ENCODE measurements around the gene PGPEP1.
A peak's percentile ranks its signal among the peaks of the same experiment; 100 is the strongest.

PGPEP1 gene

DNA sequence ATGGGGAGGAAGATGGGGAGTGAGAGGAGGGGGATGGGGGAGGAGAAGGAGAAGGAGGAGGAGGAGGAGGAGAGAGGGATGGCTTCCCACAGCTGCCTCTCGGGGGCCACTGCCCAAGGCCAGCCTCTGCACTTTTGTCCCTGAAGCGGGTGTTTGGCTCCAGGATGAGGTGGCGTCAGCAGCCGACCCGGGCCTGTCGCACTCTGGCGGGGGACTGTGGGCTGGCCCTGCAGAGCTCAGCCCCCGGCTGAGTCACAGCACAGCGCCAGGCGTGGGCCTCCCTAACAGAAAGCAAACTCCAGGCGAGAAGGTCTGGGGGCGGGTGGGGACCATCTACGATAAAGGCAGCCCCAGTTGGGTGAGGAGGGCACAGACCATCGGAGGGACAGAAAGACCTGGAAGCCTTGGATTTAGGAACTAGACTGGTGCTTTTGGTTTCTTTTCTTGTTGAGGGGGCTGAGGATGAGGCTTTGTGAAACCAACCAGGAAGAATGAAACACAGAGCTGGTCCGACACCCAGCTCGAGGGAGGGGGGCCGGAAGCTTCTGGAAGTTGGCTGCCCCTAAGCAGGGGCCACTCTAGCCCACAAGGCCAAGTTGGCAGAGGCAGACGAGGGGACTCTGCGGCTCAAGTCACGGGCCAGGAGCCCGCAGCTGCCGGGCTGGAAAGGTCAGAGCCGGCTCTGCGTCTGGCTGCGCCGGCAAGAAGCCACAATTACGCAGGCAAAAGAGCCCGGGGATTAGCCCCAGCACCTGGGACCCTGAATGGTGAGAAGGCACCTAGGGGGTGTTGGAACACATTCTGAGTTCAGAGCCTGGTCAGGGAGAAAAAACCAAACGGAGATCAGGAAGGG, 35.7 kb upstream of the PGPEP1 start:
- peak overlapping the region; percentile 79 for H3K27ac ChIP-seq (ENCODE audit: low read depth, low read length, poor library complexity, severe bottlenecking)
- no peaks in the 10 kb centered on the region for H3K79me2 ChIP-seq (ENCODE audit: insufficient read depth, low read length)
- no peaks in the 10 kb centered on the region for H3K9me3 ChIP-seq (ENCODE audit: low read length)
- TF ChIP-seq EZH2 (IDR thresholded peaks at IDR 0.05; ENCODE audit: borderline replicate concordance, low read length): no peak
- TF ChIP-seq, protein P1, sequence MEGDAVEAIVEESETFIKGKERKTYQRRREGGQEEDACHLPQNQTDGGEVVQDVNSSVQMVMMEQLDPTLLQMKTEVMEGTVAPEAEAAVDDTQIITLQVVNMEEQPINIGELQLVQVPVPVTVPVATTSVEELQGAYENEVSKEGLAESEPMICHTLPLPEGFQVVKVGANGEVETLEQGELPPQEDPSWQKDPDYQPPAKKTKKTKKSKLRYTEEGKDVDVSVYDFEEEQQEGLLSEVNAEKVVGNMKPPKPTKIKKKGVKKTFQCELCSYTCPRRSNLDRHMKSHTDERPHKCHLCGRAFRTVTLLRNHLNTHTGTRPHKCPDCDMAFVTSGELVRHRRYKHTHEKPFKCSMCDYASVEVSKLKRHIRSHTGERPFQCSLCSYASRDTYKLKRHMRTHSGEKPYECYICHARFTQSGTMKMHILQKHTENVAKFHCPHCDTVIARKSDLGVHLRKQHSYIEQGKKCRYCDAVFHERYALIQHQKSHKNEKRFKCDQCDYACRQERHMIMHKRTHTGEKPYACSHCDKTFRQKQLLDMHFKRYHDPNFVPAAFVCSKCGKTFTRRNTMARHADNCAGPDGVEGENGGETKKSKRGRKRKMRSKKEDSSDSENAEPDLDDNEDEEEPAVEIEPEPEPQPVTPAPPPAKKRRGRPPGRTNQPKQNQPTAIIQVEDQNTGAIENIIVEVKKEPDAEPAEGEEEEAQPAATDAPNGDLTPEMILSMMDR (IDR thresholded peaks at IDR 0.05; ENCODE audit: low read length): no peak
- H3K9ac ChIP-seq (ENCODE audit: low read length): peak overlapping the region; percentile 38
- H3K4me1 ChIP-seq (ENCODE audit: insufficient read depth, low read length, severe bottlenecking): peaks cover 49% of the 10 kb centered on the region
- no peaks in the 10 kb centered on the region; the same call in 1 of the 2 replicates for H3K27me3 ChIP-seq (ENCODE audit: insufficient read depth, low read length)
- no peaks in the 10 kb centered on the region for H3K9me2 ChIP-seq (ENCODE audit: low read depth, low read length)
- H3K4me3 ChIP-seq (ENCODE audit: low read depth, low read length, poor library complexity, severe bottlenecking): peak overlapping the region; percentile 32
- H3K36me3 ChIP-seq (ENCODE audit: insufficient read depth, low read length): peaks cover 19% of the 10 kb centered on the region
- peak overlapping the region; percentile 54 for H3K4me2 ChIP-seq (ENCODE audit: low read length)
- H3F3A ChIP-seq (ENCODE audit: insufficient read depth, low read length): no peaks in the 10 kb centered on the region
- no peaks in the 10 kb centered on the region for H4K20me1 ChIP-seq (ENCODE audit: insufficient read depth, low read length)
- H2AFZ ChIP-seq (ENCODE audit: low read length): no peak overlapping the region

DNA sequence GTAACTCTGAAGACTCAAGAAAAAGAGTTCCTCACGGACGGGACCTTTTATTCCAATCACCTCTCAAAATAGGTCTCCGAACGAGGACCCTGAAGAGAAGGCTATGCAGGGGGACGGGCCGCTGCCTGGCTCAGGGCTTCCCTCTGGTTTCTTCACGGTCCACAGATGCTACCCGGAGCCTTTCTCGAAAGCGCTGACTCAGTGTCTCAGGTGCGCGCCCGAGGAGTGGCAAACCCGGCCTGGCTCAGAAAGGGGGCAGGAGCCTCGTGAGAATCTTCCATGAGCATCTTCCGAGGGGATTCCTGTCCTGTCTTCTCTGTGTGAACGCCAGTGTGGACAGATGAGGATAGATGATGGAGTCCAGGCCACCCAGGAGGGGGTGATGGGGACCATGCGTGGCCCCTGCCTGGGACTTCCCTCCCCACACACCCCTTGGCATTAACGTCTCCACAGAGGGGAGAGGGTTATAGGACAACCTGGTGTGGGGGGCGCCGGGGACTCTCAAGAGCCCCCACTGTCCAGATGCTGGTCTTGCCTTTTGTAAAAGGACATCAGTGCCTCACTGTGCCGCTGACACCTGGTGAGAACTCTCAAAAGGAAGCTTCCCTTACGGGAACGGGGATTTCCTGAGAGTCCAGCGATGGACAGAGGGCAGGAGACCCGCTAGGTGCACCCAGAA, 34.0 kb upstream of the PGPEP1 start:
- peak overlapping the region; percentile 4; the same call in 1 of the 2 replicates for H3K9ac ChIP-seq (ENCODE audit: low read length)

DNA sequence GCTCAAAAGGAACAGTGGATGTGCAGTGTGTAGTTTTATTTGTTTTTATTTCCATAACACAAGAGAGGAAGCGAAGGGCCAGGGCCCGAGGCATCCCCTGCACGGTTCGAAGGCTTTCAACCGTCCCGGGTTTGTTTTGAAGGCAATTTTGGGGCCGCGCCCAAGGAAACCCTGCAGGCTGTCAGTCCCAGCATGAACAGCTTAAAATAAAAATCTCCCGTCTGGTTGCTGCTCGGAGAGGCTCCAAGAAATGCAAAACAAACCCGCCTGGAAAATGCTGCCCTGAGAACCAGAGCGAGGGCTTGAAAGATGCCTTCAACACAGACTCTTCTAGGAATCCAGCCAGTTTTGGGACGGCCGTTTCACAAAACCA, 33.5 kb upstream of the PGPEP1 start:
- H3K9me3 ChIP-seq (ENCODE audit: low read length): no peaks in the 10 kb centered on the region
- peak overlapping the region; percentile 79 for H3K27ac ChIP-seq (ENCODE audit: low read depth, low read length, poor library complexity, severe bottlenecking)
- no peaks in the 10 kb centered on the region for H3K9me2 ChIP-seq (ENCODE audit: low read depth, low read length)
- no peak overlapping the region for H2AFZ ChIP-seq (ENCODE audit: low read length)
- no peaks in the 10 kb centered on the region for H4K20me1 ChIP-seq (ENCODE audit: insufficient read depth, low read length)
- H3K4me3 ChIP-seq (ENCODE audit: low read depth, low read length, poor library complexity, severe bottlenecking): no peak overlapping the region
- H3K27me3 ChIP-seq (ENCODE audit: insufficient read depth, low read length): no peaks in the 10 kb centered on the region
- H3K36me3 ChIP-seq (ENCODE audit: insufficient read depth, low read length): peaks cover 32% of the 10 kb centered on the region
- no peak for TF ChIP-seq EZH2 (IDR thresholded peaks at IDR 0.05; ENCODE audit: borderline replicate concordance, low read length)
- no peaks in the 10 kb centered on the region for H3F3A ChIP-seq (ENCODE audit: insufficient read depth, low read length)
- H3K79me2 ChIP-seq (ENCODE audit: insufficient read depth, low read length): no peaks in the 10 kb centered on the region
- peaks cover 49% of the 10 kb centered on the region for H3K4me1 ChIP-seq (ENCODE audit: insufficient read depth, low read length, severe bottlenecking)
- H3K4me2 ChIP-seq (ENCODE audit: low read length): peak overlapping the region; percentile 49; the same call in 1 of the 2 replicates
- H3K9ac ChIP-seq (ENCODE audit: low read length): no peak overlapping the region; the same call in 1 of the 2 replicates

More for the DNA sequence above, 34.0 kb upstream of the PGPEP1 start:
- TF ChIP-seq, protein P1 (IDR thresholded peaks at IDR 0.05; ENCODE audit: low read length): no peak
- no peak for TF ChIP-seq EZH2 (IDR thresholded peaks at IDR 0.05; ENCODE audit: borderline replicate concordance, low read length)
- no peaks in the 10 kb centered on the region for H3K79me2 ChIP-seq (ENCODE audit: insufficient read depth, low read length)
- peak overlapping the region; percentile 3 for H3K4me3 ChIP-seq (ENCODE audit: low read depth, low read length, poor library complexity, severe bottlenecking)
- no peaks in the 10 kb centered on the region for H3K9me2 ChIP-seq (ENCODE audit: low read depth, low read length)
- H3F3A ChIP-seq (ENCODE audit: insufficient read depth, low read length): no peaks in the 10 kb centered on the region
- H3K4me1 ChIP-seq (ENCODE audit: insufficient read depth, low read length, severe bottlenecking): peaks cover 49% of the 10 kb centered on the region
- peak overlapping the region; percentile 49; the same call in 1 of the 2 replicates for H3K4me2 ChIP-seq (ENCODE audit: low read length)
- no peaks in the 10 kb centered on the region for H3K9me3 ChIP-seq (ENCODE audit: low read length)
- H3K36me3 ChIP-seq (ENCODE audit: insufficient read depth, low read length): peaks cover 28% of the 10 kb centered on the region
- peak overlapping the region; percentile 79 for H3K27ac ChIP-seq (ENCODE audit: low read depth, low read length, poor library complexity, severe bottlenecking)
- no peaks in the 10 kb centered on the region; the same call in 1 of the 2 replicates for H3K27me3 ChIP-seq (ENCODE audit: insufficient read depth, low read length)
- H4K20me1 ChIP-seq (ENCODE audit: insufficient read depth, low read length): no peaks in the 10 kb centered on the region
- H2AFZ ChIP-seq (ENCODE audit: low read length): no peak overlapping the region

Data from OCI-LY1 (cell line).